ENCODE data around the gene EVC.

DNA sequence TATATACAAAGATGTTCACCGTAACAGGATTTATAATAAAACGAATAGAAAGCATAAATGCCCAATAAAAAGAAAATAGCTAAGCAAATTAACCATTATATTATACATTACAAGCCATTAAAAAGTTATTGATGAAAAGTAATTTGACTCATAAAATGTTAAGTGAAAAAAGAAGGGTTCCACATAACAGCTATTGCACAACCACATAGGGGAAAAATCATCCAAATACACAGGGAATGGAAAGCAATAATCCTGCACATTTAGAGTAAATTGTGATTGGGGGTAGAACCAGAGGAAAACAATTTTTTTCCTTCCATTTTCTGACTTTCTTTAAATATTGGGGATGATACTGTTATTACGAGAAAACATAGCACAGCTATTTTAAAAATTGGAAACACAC is 143.9 kb downstream of the EVC start:
- TF ChIP-seq, protein P1, sequence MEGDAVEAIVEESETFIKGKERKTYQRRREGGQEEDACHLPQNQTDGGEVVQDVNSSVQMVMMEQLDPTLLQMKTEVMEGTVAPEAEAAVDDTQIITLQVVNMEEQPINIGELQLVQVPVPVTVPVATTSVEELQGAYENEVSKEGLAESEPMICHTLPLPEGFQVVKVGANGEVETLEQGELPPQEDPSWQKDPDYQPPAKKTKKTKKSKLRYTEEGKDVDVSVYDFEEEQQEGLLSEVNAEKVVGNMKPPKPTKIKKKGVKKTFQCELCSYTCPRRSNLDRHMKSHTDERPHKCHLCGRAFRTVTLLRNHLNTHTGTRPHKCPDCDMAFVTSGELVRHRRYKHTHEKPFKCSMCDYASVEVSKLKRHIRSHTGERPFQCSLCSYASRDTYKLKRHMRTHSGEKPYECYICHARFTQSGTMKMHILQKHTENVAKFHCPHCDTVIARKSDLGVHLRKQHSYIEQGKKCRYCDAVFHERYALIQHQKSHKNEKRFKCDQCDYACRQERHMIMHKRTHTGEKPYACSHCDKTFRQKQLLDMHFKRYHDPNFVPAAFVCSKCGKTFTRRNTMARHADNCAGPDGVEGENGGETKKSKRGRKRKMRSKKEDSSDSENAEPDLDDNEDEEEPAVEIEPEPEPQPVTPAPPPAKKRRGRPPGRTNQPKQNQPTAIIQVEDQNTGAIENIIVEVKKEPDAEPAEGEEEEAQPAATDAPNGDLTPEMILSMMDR (IDR thresholded peaks at IDR 0.05; ENCODE audit: control extremely low read depth in 1 of 3, insufficient read depth in 1 of 3, low read depth in 1 of 3, low read length in 3 of 3), result no peak
- TF ChIP-seq EZH2 (IDR thresholded peaks at IDR 0.05; ENCODE audit: low read depth, low read length, severe bottlenecking) (no peak), POLR2A (IDR thresholded peaks at IDR 0.05; ENCODE audit: control extremely low read depth in 1 of 2, low read depth in 2 of 2, low read length in 2 of 2) (no peak), POLR2AphosphoS5 (IDR thresholded peaks at IDR 0.05; ENCODE audit: low read depth, low read length) (no peak), RFX5 (IDR thresholded peaks at IDR 0.05; ENCODE audit: borderline replicate concordance, low read depth, low read length) (no peak)

All from H1 (cell line).